Umbilical cord (tissue), 2 donors: ENCODE data around the gene TPSG1. TPM values are rescaled to one million over a fixed set of nuclear protein-coding genes. Genes with fewer than 3 reads are reported as not detected.
"Not testable (repeated sequence)": the region's sequence is repeated elsewhere in the genome, so short reads cannot be mapped to it uniquely, and the experiment has no call there.

ENCODE experiments used
- DNase-seq: peaks from one replicate; pipeline ENCODE4 v3.0.0-alpha.2; 2015; ENCODE audit warnings: low spot score
- total RNA-seq: library from RNA; depleted of rRNA; stranded (reverse); fragments of >200 nt; gene quantifications from one replicate; pipeline ENCODE4 v1.2.3, GENCODE V29; 2014; ENCODE audit warnings: low replicate concordance; ENCODE audit not compliant: insufficient read depth

TPSG1 gene
- total RNA-seq, 1 donor from 2014 or later = not detected

- DNase-seq = no peak
Observed at GRCh38 chr16:1215574-1216295, 9.3 kb downstream of the TPSG1 start.

GRCh38 chr16:1214719-1215118 lies 10.3 kb downstream of the TPSG1 start:
- DNase-seq = no peak

GRCh38 chr16:1213796-1214372 lies 11.2 kb downstream of the TPSG1 start:
- no peak for DNase-seq

- DNase-seq = no peak
Observed at GRCh38 chr16:1213231-1213630, 11.8 kb downstream of the TPSG1 start.

GRCh38 chr16:1212616-1213194 lies 12.4 kb downstream of the TPSG1 start:
- no peak for DNase-seq

- no peak for DNase-seq
Observed at GRCh38 chr16:1211451-1212268, 13.4 kb downstream of the TPSG1 start.

- no peak for DNase-seq
Observed at GRCh38 chr16:1210461-1210860, 14.6 kb downstream of the TPSG1 start.

- DNase-seq = no peak
Observed at GRCh38 chr16:1209081-1209480, 16.0 kb downstream of the TPSG1 start.

GRCh38 chr16:1208239-1208830 lies 16.7 kb downstream of the TPSG1 start:
- no peak for DNase-seq

GRCh38 chr16:1206786-1207185 lies 18.3 kb downstream of the TPSG1 start:
- no peak for DNase-seq

- no peak for DNase-seq
Observed at GRCh38 chr16:1206326-1206725, 18.7 kb downstream of the TPSG1 start.

GRCh38 chr16:1204933-1205332 lies 20.1 kb downstream of the TPSG1 start:
- DNase-seq = no peak

- no peak for DNase-seq
Observed at GRCh38 chr16:1202274-1202673, 22.8 kb downstream of the TPSG1 start.

- no peak for DNase-seq
Observed at GRCh38 chr16:1201444-1201843, 23.6 kb downstream of the TPSG1 start.

GRCh38 chr16:1200014-1200627 lies 24.9 kb downstream of the TPSG1 start:
- no peak for DNase-seq

GRCh38 chr16:1199347-1200013 lies 25.6 kb downstream of the TPSG1 start:
- no peak for DNase-seq

GRCh38 chr16:1198671-1199346 lies 26.3 kb downstream of the TPSG1 start:
- not testable (repeated sequence) for DNase-seq

GRCh38 chr16:1198194-1198593 lies 26.9 kb downstream of the TPSG1 start:
- no peak for DNase-seq

GRCh38 chr16:1197237-1197866 lies 27.7 kb downstream of the TPSG1 start:
- DNase-seq = no peak

- DNase-seq = no peak
Observed at GRCh38 chr16:1196494-1196893, 28.6 kb downstream of the TPSG1 start.
